HUES6 (cell line): ENCODE measurements around the gene ROR2.

ENCODE experiments used
- H3K27ac ChIP-seq: 2 replicates; pipeline ENCODE4 v1.7.0; 2013; ENCODE audit warnings: low read depth, mild to moderate bottlenecking, low read length, inconsistent platforms
- H3K27me3 ChIP-seq: 2 replicates; pipeline ENCODE4 v1.6.1; 2013; ENCODE audit warnings: low read length; ENCODE audit not compliant: control insufficient read depth, insufficient read depth
- H3K36me3 ChIP-seq: 2 replicates; pipeline ENCODE4 v1.6.1; 2013; ENCODE audit warnings: low read length; ENCODE audit not compliant: control insufficient read depth, insufficient read depth
- H3K4me1 ChIP-seq: 2 replicates; pipeline ENCODE4 v1.6.1; 2013; ENCODE audit warnings: low read length; ENCODE audit not compliant: control insufficient read depth, insufficient read depth
- H3K4me3 ChIP-seq: 2 replicates; pipeline ENCODE4 v1.5.1; 2013; ENCODE audit warnings: low read depth, low read length
- H3K9ac ChIP-seq: one replicate; pipeline ENCODE4 v1.6.1; 2013; ENCODE audit warnings: mild to moderate bottlenecking, low read length
- H3K9me3 ChIP-seq: 2 replicates; pipeline ENCODE4 v1.6.1; 2013; ENCODE audit warnings: low read depth, low read length; ENCODE audit not compliant: control insufficient read depth, insufficient read depth

The ROR2 gene

DNA sequence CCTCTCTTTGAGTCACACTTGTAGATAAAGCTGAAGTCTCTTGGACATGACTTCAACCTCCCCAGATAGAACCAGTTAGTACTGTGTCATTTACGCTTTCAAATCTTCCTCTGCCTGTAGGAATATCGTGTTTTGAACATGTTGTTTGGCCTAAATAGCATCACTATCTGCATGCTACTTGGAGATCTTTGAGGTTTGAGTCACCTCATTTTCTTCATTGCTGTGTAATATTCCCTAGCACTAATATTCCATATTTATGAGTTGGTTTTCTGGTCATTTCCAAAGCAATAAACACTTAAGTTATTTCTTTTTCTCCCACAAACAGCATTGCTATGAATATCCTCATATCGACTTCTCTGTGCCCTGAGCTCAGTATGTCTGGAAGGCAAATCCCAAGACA is 100.3 kb downstream of the ROR2 start:
- Histone ChIP-seq H3K9ac (no peak overlapping the region), H3K27me3 (no peaks in the 10 kb centered on the region), H3K4me3 (no peak overlapping the region), H3K9me3 (no peaks in the 10 kb centered on the region), H3K4me1 (peaks cover 12% of the 10 kb centered on the region; the same call in 1 of the 2 replicates), H3K36me3 (no peaks in the 10 kb centered on the region), H3K27ac (no peak overlapping the region)

- no peak overlapping the region for H3K27ac ChIP-seq
- H3K36me3 ChIP-seq: no peaks in the 10 kb centered on the region
- H3K4me3 ChIP-seq: no peak overlapping the region
- H3K9ac ChIP-seq: no peak overlapping the region
- peaks cover 27% of the 10 kb centered on the region for H3K4me1 ChIP-seq
- H3K27me3 ChIP-seq: no peaks in the 10 kb centered on the region
- no peaks in the 10 kb centered on the region for H3K9me3 ChIP-seq
Observed at GRCh38 chr9:91848146-91848545, 101.9 kb downstream of the ROR2 start.

GRCh38 chr9:91847581-91848091 is 102.4 kb downstream of the ROR2 start:
- Histone ChIP-seq H3K9ac (no peak overlapping the region), H3K9me3 (no peaks in the 10 kb centered on the region), H3K36me3 (no peaks in the 10 kb centered on the region), H3K27ac (no peak overlapping the region), H3K4me1 (peaks cover 30% of the 10 kb centered on the region), H3K4me3 (no peak overlapping the region), H3K27me3 (no peaks in the 10 kb centered on the region)

DNA sequence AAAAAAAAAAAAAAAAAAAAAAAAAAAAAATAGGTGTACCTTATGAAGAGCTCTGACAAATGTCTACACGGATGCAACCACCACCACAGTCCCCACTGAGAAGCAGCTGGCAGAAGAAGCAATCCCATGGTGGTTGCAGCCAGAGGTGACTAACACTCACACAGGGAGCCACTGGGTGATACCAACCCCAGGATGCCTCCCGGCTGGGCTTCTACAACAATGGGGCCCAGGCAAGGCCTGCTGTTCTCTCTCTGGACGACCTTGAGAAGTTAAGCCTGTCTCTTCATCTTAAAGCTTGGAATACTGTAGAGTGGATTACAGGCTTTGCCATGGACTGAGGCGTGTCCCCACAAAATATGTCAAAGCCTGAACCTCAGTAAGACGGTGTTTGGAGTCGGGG is 104.1 kb downstream of the ROR2 start:
- no peak overlapping the region for H3K27ac ChIP-seq
- no peak overlapping the region for H3K9ac ChIP-seq
- H3K36me3 ChIP-seq: no peaks in the 10 kb centered on the region
- H3K4me1 ChIP-seq: peaks cover 30% of the 10 kb centered on the region
- no peaks in the 10 kb centered on the region for H3K27me3 ChIP-seq
- no peak overlapping the region for H3K4me3 ChIP-seq
- H3K9me3 ChIP-seq: no peaks in the 10 kb centered on the region

DNA sequence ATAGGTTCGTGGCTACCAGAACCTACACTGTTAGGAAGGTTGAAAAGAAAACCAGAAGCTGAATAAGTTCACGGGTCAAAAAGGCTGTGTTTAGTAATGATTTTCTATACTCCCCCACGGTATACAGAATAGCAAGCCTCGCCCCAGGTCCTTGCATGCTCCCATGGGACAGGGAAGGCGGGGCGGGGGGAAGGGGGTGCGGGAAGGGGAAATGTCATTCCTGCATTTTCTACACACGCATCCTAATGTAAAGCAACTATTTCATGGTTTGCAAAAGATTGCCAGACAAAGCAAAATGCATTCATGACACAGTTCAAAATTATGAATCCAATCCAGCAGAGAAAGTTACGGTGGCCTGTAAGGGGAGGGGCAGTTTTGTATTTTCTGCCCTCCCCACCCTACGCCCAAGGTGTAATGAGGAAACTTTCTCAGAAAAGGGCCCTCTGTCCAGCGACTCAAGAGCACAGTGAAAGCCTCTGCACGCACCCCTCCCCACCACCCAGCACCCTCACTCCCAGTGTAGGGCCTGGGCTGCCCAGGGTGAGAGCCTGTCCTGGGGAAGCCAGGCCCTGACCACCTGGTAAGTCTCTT is 105.2 kb downstream of the ROR2 start:
- no peaks in the 10 kb centered on the region for H3K27me3 ChIP-seq
- H3K4me3 ChIP-seq: no peak overlapping the region
- H3K9ac ChIP-seq: no peak overlapping the region
- H3K36me3 ChIP-seq: no peaks in the 10 kb centered on the region
- no peaks in the 10 kb centered on the region for H3K9me3 ChIP-seq
- H3K4me1 ChIP-seq: peaks cover 30% of the 10 kb centered on the region
- H3K27ac ChIP-seq: no peak overlapping the region

GRCh38 chr9:91844190-91844589 is 105.8 kb downstream of the ROR2 start:
- Histone ChIP-seq H3K36me3 (no peaks in the 10 kb centered on the region), H3K4me1 (peaks cover 30% of the 10 kb centered on the region), H3K9me3 (no peaks in the 10 kb centered on the region), H3K9ac (no peak overlapping the region), H3K27me3 (no peaks in the 10 kb centered on the region), H3K4me3 (no peak overlapping the region), H3K27ac (no peak overlapping the region)

DNA sequence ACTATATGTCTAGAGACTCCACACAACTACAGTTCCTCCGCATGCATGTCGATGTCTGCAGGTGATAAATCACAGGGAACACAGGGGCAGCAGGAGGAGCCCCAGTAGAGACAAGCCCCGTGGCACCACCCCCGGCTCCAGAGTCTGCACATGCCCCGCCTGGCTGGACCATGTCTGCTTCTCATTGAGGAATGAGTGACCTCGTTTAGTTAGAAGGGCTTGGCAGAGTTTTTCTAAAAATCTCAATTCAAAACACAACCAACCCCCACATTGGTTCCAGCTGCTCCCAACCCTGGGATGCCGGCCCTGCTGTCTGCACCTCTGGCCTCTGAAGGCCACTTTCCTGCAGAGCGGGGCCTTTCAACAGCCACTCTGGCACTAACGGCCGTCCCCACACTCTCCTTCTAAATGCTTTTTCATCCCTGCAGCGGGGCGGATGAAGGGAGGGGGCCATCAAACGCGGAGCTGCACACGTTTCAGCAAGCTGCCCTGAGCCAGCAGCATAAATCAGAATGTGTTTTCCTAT is 106.3 kb downstream of the ROR2 start:
- H3K27me3 ChIP-seq: no peaks in the 10 kb centered on the region
- no peak overlapping the region for H3K9ac ChIP-seq
- H3K9me3 ChIP-seq: no peaks in the 10 kb centered on the region
- peaks cover 30% of the 10 kb centered on the region for H3K4me1 ChIP-seq
- H3K27ac ChIP-seq: no peak overlapping the region
- no peak overlapping the region for H3K4me3 ChIP-seq
- H3K36me3 ChIP-seq: no peaks in the 10 kb centered on the region

GRCh38 chr9:91843093-91843492 is 106.9 kb downstream of the ROR2 start:
- Histone ChIP-seq H3K4me3 (no peak overlapping the region), H3K4me1 (peaks cover 34% of the 10 kb centered on the region), H3K9me3 (no peaks in the 10 kb centered on the region), H3K9ac (no peak overlapping the region), H3K27me3 (no peaks in the 10 kb centered on the region), H3K27ac (no peak overlapping the region), H3K36me3 (no peaks in the 10 kb centered on the region)

GRCh38 chr9:91842358-91843049 is 107.5 kb downstream of the ROR2 start:
- Histone ChIP-seq H3K9me3 (no peaks in the 10 kb centered on the region), H3K27me3 (no peaks in the 10 kb centered on the region), H3K9ac (no peak overlapping the region), H3K36me3 (no peaks in the 10 kb centered on the region), H3K4me3 (no peak overlapping the region), H3K4me1 (peaks cover 35% of the 10 kb centered on the region), H3K27ac (no peak overlapping the region)

- H3K4me3 ChIP-seq: no peak overlapping the region
- H3K9me3 ChIP-seq: no peaks in the 10 kb centered on the region
- H3K36me3 ChIP-seq: no peaks in the 10 kb centered on the region
- no peaks in the 10 kb centered on the region for H3K27me3 ChIP-seq
- peaks cover 38% of the 10 kb centered on the region for H3K4me1 ChIP-seq
- no peak overlapping the region for H3K9ac ChIP-seq
- no peak overlapping the region for H3K27ac ChIP-seq
Observed at GRCh38 chr9:91841591-91841990, 108.4 kb downstream of the ROR2 start.

GRCh38 chr9:91840882-91841281 is 109.1 kb downstream of the ROR2 start:
- Histone ChIP-seq H3K27me3 (no peaks in the 10 kb centered on the region), H3K27ac (no peak overlapping the region), H3K36me3 (no peaks in the 10 kb centered on the region), H3K9me3 (no peaks in the 10 kb centered on the region), H3K9ac (no peak overlapping the region), H3K4me3 (no peak overlapping the region), H3K4me1 (peaks cover 38% of the 10 kb centered on the region)
